Measurements from ENCODE around the gene VSTM4. TPM values are rescaled to one million over a fixed set of nuclear protein-coding genes. Genes with fewer than 3 reads are reported as not detected.

VSTM4 gene
- total RNA-seq, 2 experiments from 2014 or later, result not detected

- H3K9me3 ChIP-seq (ENCODE audit: low read length), result no peaks in the 10 kb centered on the region
Observed at GRCh38 chr10:49123981-49124950, 8.9 kb upstream of the VSTM4 start.

DNA sequence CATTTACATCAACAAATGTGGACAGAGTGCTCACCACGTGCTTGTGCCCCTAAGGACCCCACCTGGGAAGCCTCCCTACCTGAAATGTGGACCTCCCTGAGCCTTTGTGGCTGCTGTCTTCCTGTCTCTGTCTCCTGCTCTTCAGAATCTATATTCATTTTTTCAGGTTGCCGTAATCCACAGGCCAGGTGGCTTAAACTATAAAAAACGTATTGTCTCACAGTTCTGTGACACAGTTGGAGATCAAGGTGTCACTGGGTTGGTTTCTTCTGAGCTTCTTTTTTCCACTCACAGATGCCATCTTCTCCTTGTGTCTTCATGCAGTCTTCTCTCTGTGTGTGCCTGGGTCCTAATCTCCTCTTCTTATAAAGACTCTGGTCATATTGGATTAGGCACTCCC is 5.6 kb upstream of the VSTM4 start:
- CTCF ChIA-PET (ENCODE audit: unreplicated experiment), result interaction anchor here (0.6 kb wide), 1 partner anchor 41 kb away, joined by 3 read pairs; no protein-coding TSS in a partner anchor

More at GRCh38 chr10:49123981-49124950, 8.9 kb upstream of the VSTM4 start:
- H2AFZ ChIP-seq (ENCODE audit: low read length), result no peak overlapping the region
- H3K79me2 ChIP-seq (ENCODE audit: insufficient read depth, low read depth, low read length), result no peaks in the 10 kb centered on the region
- no peak overlapping the region for H3K4me3 ChIP-seq (ENCODE audit: low read depth, low read length, poor library complexity, severe bottlenecking)
- H3K4me1 ChIP-seq (ENCODE audit: insufficient read depth, low read length, poor library complexity, severe bottlenecking), result peaks cover 16% of the 10 kb centered on the region
- BruUV-seq (replicated peaks), result no TSS peak
- no peak for TF ChIP-seq EZH2phosphoT487 (IDR thresholded peaks at IDR 0.05; ENCODE audit: borderline replicate concordance, low read depth, low read length)
- no peak for TF ChIP-seq CTCF (conservative IDR thresholded peaks at IDR 0.05; ENCODE audit: low read length)
- intact Hi-C loops (cut with micrococcal nuclease; ENCODE audit: unreplicated experiment), result no loop called here
- CTCF ChIA-PET (ENCODE audit: unreplicated experiment), result interaction anchor here (0.7 kb wide), 1 partner anchor 11 kb away, joined by 4 read pairs; no protein-coding TSS in a partner anchor
- no peaks in the 10 kb centered on the region for H3K36me3 ChIP-seq (ENCODE audit: insufficient read depth, low read length)
- H3K27ac ChIP-seq (ENCODE audit: low read depth, low read length, poor library complexity, severe bottlenecking), result no peak overlapping the region
- POLR2A ChIA-PET, result interaction anchor here (0.7 kb wide), 1 partner anchor 318 kb away, joined by 3 read pairs; no protein-coding TSS in a partner anchor
- DNase-seq (ENCODE audit: low spot score), result no peak
- H3K9me2 ChIP-seq (ENCODE audit: insufficient read depth, low read length), result no peaks in the 10 kb centered on the region
- H3K4me2 ChIP-seq (ENCODE audit: low read length), result no peak overlapping the region
- no peaks in the 10 kb centered on the region for H4K20me1 ChIP-seq (ENCODE audit: insufficient read depth, low read length)

More for the DNA sequence above, 5.6 kb upstream of the VSTM4 start:
- no peaks in the 10 kb centered on the region for H3K79me2 ChIP-seq (ENCODE audit: insufficient read depth, low read depth, low read length)
- H3K4me1 ChIP-seq (ENCODE audit: insufficient read depth, low read length, poor library complexity, severe bottlenecking), result peaks cover 16% of the 10 kb centered on the region
- peak overlapping the region; percentile 37 for H3K27ac ChIP-seq (ENCODE audit: low read depth, low read length, poor library complexity, severe bottlenecking)
- no peaks in the 10 kb centered on the region for H3K9me2 ChIP-seq (ENCODE audit: insufficient read depth, low read length)
- peak overlapping the region; percentile 89 for H2AFZ ChIP-seq (ENCODE audit: low read length)
- H3K4me2 ChIP-seq (ENCODE audit: low read length), result peak overlapping the region; percentile 27
- H3K9me3 ChIP-seq (ENCODE audit: low read length), result no peaks in the 10 kb centered on the region
- H3K4me3 ChIP-seq (ENCODE audit: low read depth, low read length, poor library complexity, severe bottlenecking), result no peak overlapping the region
- intact Hi-C loops (cut with micrococcal nuclease; ENCODE audit: unreplicated experiment), result loop anchor here (2.0 kb wide), 1 partner anchor 68 kb away; no protein-coding TSS in a partner anchor
- POLR2A ChIA-PET, result interaction anchor here (0.6 to 1.5 kb wide), 4 partner anchors 10 to 43 kb away, joined by 3 to 10 read pairs (median 6); no protein-coding TSS in a partner anchor
- TF ChIP-seq CTCF (conservative IDR thresholded peaks at IDR 0.05; ENCODE audit: low read length), result no peak
- no peak for TF ChIP-seq EZH2phosphoT487 (IDR thresholded peaks at IDR 0.05; ENCODE audit: borderline replicate concordance, low read depth, low read length)
- H4K20me1 ChIP-seq (ENCODE audit: insufficient read depth, low read length), result no peaks in the 10 kb centered on the region
- BruUV-seq (replicated peaks), result no TSS peak
- DNase-seq (ENCODE audit: low spot score), result peak; percentile 65
- no peaks in the 10 kb centered on the region for H3K36me3 ChIP-seq (ENCODE audit: insufficient read depth, low read length)
